Colonic mucosa (tissue), 4 donors: ENCODE measurements around the gene HECTD1. TPM values are rescaled to one million over a fixed set of nuclear protein-coding genes. Genes with fewer than 3 reads are reported as not detected.
"Not testable (repeated sequence)": the region's sequence is repeated elsewhere in the genome, so short reads cannot be mapped to it uniquely, and the experiment has no call there.

ENCODE experiments used
- DNase-seq: peaks from one replicate; pipeline ENCODE4 v3.0.0-alpha.2; 2020
- H3K27ac ChIP-seq: fragments of 200-600 bp; one replicate; pipeline ENCODE4 v1.8.0; 2021
- H3K27me3 ChIP-seq: fragments of 200-600 bp; one replicate; pipeline ENCODE4 v1.8.0; 2021
- H3K36me3 ChIP-seq: fragments of 200-600 bp; one replicate; pipeline ENCODE4 v1.8.0; 2021
- H3K4me1 ChIP-seq: fragments of 200-600 bp; one replicate; pipeline ENCODE4 v1.8.0; 2021; ENCODE audit warnings: mild to moderate bottlenecking
- H3K4me3 ChIP-seq: fragments of 200-600 bp; one replicate; pipeline ENCODE4 v1.8.0; 2021
- H3K9ac ChIP-seq, 2 donors: one replicate each; pipeline ENCODE4 v1.7.0; 2013; ENCODE audit warnings: control low read depth in 2 of 2, low read depth in 2 of 2, low read length in 2 of 2
- H3K9me3 ChIP-seq: fragments of 200-600 bp; one replicate; pipeline ENCODE4 v1.8.0; 2021
- intact Hi-C: fragments of 100-400 bp; cut with DNase I; formaldehyde crosslinking; loops from one replicate; pipeline ENCODE4 v1.14.1; 2022
- total RNA-seq, 2 donors: library from RNA; stranded (reverse); fragmentation: NEBNext Ultra II Directional in 1 of 2; extraction: Animal tissue kit (Norgen Biotek cat#: 25700) in 1 of 2; gene quantifications; one replicate each; pipeline ENCODE4 v1.2.1, GENCODE V29; 2021
- TF ChIP-seq, protein P1 (sequence below): fragments of 200-600 bp; IDR thresholded peaks from one replicate; pipeline ENCODE4 v1.8.0; 2022; ENCODE audit warnings: antibody characterized with exemption, mild to moderate bottlenecking
- donor health status: healthy.
- donor health status: DM: no; HTN: no; CAD: no.
- donor health status: DM: no; HTN: no; CAD: no.

Gene HECTD1
- total RNA-seq, 2 donors from 2014 or later, result 113 to 148 TPM

DNA sequence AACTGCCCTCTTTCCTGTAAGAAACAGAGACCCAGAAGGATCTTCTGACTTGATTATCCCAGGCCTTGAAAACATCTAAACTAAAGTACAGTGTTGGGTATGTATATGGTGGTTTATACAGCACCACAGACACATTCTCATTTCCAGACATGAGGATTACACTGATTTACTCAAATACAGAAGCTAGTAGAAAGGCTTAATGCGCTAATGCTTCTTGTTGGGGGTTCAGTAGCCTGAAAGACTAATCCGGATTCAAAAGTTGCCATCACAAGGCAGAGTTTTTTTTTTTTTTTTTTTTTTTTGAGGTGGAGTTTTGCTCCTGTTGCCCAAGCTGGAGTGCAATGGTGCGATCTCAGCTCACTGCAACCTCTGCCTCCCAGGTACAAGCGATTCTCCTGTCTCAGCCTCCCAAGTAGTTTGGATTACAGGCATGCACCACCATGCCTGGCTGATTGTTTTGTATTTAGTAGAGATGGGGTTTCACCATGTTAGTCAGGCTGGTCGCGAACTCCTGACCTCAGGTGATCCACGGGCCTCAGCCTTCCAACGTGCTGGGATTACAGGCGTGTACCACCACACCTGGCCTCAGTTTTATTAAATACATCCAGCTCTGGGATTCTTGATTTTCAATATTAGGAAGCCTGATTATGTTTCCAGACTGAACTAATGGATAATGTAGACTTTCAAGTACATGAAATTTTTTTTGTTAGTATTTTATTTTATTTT is 46.3 kb upstream of the HECTD1 start:
- H3K36me3 ChIP-seq, result no peaks in the 10 kb centered on the region
- no peak overlapping the region for H3K27ac ChIP-seq
- no peaks in the 10 kb centered on the region for H3K27me3 ChIP-seq
- no peaks in the 10 kb centered on the region for H3K9me3 ChIP-seq
- intact Hi-C loops, result no loop called here
- DNase-seq, result no peak
- H3K9ac ChIP-seq, result no peak overlapping the region
- no peak overlapping the region for H3K4me3 ChIP-seq
- TF ChIP-seq, protein P1, sequence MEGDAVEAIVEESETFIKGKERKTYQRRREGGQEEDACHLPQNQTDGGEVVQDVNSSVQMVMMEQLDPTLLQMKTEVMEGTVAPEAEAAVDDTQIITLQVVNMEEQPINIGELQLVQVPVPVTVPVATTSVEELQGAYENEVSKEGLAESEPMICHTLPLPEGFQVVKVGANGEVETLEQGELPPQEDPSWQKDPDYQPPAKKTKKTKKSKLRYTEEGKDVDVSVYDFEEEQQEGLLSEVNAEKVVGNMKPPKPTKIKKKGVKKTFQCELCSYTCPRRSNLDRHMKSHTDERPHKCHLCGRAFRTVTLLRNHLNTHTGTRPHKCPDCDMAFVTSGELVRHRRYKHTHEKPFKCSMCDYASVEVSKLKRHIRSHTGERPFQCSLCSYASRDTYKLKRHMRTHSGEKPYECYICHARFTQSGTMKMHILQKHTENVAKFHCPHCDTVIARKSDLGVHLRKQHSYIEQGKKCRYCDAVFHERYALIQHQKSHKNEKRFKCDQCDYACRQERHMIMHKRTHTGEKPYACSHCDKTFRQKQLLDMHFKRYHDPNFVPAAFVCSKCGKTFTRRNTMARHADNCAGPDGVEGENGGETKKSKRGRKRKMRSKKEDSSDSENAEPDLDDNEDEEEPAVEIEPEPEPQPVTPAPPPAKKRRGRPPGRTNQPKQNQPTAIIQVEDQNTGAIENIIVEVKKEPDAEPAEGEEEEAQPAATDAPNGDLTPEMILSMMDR, result no peak
- no peaks in the 10 kb centered on the region for H3K4me1 ChIP-seq

DNA sequence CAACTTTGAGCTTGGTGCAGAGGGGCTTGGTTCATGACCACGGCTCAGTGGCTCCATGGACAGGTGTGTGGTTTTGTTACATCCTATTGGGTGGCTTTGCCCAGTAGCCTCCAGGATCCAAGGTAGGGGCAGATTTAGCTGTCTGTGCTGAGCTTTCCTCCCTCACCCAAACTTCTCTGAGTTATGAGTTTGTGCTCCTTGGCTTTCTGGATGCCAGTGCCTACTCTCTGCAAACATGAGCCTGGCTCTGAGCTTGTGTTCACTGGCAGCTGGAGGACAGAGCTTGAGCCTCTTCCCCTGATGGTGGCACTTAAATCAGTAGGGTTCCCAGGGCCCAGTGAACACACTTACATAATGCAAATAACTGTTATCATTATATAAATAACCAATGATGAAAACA is 45.3 kb upstream of the HECTD1 start:
- intact Hi-C loops, result no loop called here
- H3K9ac ChIP-seq, result no peak overlapping the region
- TF ChIP-seq, protein P1, result no peak
- H3K4me3 ChIP-seq, result no peak overlapping the region
- no peaks in the 10 kb centered on the region for H3K9me3 ChIP-seq
- H3K27ac ChIP-seq, result no peak overlapping the region
- H3K36me3 ChIP-seq, result no peaks in the 10 kb centered on the region
- H3K27me3 ChIP-seq, result no peaks in the 10 kb centered on the region
- DNase-seq, result no peak
- no peaks in the 10 kb centered on the region for H3K4me1 ChIP-seq

DNA sequence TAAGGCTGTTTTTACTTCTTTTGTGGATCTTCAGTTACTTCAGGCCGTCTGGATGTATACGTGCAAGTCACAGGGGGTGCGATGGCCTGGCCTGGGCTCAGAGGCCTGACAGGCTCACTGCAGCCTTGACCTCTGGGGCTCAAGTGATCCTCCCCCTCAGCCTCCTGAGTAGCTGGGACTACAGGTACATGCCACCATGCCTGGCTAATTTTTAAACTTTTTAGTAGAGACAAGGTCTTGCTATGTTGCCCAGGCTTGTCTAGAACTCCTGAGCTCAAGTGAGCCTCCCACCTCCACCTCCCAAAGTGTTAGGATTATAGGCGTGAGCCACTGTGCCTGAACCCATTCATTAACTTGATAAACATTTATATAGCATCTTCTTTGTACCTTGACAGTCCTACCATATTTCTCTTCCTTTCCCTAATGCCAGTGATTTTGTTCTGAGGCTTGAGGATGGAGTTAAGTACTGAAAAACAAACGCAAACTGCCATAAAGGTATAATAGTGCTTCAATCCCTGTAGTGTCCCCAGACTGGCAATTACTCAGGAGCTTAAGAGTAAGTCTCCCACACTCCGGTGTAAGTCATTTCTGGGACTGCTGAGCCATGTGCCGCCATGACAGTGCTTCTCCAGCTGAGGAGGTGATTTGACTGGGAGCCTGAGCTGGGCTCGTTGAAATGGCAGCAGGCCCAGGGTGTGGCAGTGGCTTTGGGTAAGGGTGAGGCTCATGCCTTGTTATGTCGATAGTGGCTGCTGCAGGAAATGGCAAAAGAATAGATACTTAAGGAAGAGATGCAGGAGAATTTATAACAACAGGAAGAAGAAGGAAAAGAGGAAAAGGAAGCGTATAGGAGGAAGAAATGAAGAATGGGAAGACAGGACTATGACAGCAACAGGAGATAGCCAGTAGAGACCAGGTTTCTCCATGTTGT is 43.7 kb upstream of the HECTD1 start:
- Histone ChIP-seq H3K9me3 (no peaks in the 10 kb centered on the region), H3K27me3 (no peaks in the 10 kb centered on the region), H3K4me1 (no peaks in the 10 kb centered on the region), H3K9ac (no peak overlapping the region), H3K36me3 (no peaks in the 10 kb centered on the region), H3K4me3 (no peak overlapping the region), H3K27ac (peak overlapping the region; percentile 64)
- TF ChIP-seq, protein P1, result no peak
- intact Hi-C loops, result no loop called here
- DNase-seq, result peak; percentile 80

DNA sequence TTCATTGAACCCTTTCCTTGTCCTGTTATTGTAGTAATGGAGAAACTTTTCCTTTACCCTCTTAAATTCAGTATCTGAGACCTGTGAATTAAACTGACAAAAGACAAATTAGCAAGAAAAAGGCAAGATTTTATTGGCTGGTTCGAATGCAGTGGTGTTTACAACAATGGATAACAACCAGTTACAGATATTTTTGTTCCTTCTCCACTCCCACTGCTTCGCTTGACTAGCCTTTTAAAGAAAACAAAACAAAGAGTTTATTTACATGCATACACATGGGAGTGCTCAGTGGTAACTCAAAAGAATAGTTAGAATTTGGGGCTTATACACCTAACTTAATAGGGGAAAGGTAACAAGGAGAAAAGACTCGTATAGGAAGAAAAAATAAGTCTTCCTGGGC is 37.0 kb upstream of the HECTD1 start:
- Histone ChIP-seq H3K36me3 (no peaks in the 10 kb centered on the region), H3K4me3 (no peak overlapping the region), H3K27me3 (no peaks in the 10 kb centered on the region), H3K9me3 (no peaks in the 10 kb centered on the region), H3K27ac (peak overlapping the region; percentile 79), H3K4me1 (no peaks in the 10 kb centered on the region), H3K9ac (peak overlapping the region in 1 of 2 donors; percentile 26)
- DNase-seq, result no peak
- intact Hi-C loops, result no loop called here
- TF ChIP-seq, protein P1, result no peak

DNA sequence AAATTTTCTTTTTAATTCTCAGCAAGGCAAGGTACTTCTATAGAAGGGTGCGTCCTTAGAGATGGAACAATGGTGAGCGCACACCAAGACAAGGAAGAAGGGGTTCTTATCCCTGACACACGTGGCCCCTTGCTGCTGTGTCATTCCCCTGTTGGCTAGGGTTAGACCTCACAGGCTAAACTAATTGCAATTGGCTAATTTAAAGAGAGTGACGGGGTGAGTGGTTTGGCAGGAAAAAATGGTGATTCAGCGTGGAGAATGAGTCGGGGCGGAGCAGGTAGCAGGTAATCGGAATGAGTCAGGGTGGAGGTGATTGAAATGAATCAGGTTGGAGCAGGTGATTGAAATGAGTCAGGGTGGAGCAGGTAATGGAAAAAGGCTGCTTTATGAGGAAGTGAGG is 36.3 kb upstream of the HECTD1 start:
- intact Hi-C loops, result no loop called here
- TF ChIP-seq, protein P1, result no peak
- peak; percentile 78 for DNase-seq
- no peaks in the 10 kb centered on the region for H3K9me3 ChIP-seq
- H3K27ac ChIP-seq, result peak overlapping the region; percentile 79
- no peaks in the 10 kb centered on the region for H3K4me1 ChIP-seq
- H3K27me3 ChIP-seq, result no peaks in the 10 kb centered on the region
- H3K4me3 ChIP-seq, result no peak overlapping the region
- no peak overlapping the region for H3K9ac ChIP-seq
- no peaks in the 10 kb centered on the region for H3K36me3 ChIP-seq

DNA sequence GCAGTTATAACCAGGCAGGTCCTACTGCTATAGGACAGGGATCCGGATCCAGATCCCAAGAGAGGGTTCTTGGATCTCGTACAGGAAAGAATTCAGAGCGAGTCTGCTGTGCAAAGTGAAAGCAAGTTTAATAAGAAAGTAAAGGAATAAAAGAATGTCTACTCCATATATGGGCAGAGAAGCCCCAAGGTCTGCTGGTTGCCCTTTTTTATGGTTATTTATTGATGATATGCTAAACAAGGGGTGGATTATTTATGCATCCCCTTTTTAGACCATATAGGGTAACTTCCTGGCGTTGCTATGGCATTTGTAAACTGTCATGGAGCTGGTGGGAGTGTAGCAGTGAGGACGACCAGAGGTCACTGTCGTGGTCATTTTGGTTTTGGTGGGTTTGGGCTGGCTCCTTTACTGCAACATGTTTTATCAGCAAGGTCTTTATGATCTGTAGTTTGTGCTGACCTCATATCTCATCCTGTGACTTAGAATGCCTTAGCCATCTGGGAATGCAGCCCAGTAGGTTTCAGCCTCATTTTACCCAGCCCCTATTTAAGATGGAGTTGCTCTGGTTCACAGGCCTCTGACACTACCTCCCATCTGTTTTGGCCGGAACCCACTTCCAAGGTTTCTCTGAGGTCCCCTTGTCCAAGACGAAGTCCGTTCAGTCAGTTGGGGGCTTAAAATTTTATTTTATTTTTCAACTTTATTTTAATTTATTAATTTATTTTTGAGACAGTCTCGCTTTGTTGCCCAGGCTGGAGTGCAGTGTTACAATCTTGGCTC is 34.8 kb upstream of the HECTD1 start:
- H3K4me3 ChIP-seq, H3K36me3 ChIP-seq, H3K27me3 ChIP-seq, H3K4me1 ChIP-seq, H3K27ac ChIP-seq, intact Hi-C loops, H3K9me3 ChIP-seq: not testable (repeated sequence)
- peak overlapping the region in 1 of 2 donors; percentile 2 for H3K9ac ChIP-seq
- DNase-seq, result peak; percentile 18
